ENCODE data around the gene CA5A. TPM values are rescaled to one million over a fixed set of nuclear protein-coding genes. Genes with fewer than 3 reads are reported as not detected.

Gene CA5A
- total RNA-seq, 1 experiment from 2014 or later: not detected

- Histone ChIP-seq H3K27me3 (ENCODE audit: insufficient read depth, low read length) (no peaks in the 10 kb centered on the region), H3K27ac (ENCODE audit: low read depth, low read length) (no peak overlapping the region), H3K79me2 (ENCODE audit: insufficient read depth, low read length) (no peaks in the 10 kb centered on the region), H3K9me3 (ENCODE audit: control insufficient read depth in 1 of 2, insufficient read depth in 1 of 2, low read depth in 1 of 2, low read length in 2 of 2) (no peaks in the 10 kb centered on the region), H2AFZ (ENCODE audit: low read depth, low read length, poor library complexity, severe bottlenecking) (no peak overlapping the region), H3K4me1 (ENCODE audit: control insufficient read depth in 1 of 2, insufficient read depth in 2 of 2, low read length in 2 of 2) (0 out of 4 replicates have a peak, but pooled peaks cover 0 to 2% of the 10 kb centered on the region in 2 experiments), H3K36me3 (ENCODE audit: control insufficient read depth in 1 of 2, insufficient read depth in 2 of 2, low read length in 2 of 2) (no peaks in the 10 kb centered on the region), H3K4me3 (replicated peaks in 1 of 2; ENCODE audit: low read depth in 1 of 2, low read length in 2 of 2) (no peak overlapping the region), H3K9ac (ENCODE audit: low read length) (no peak overlapping the region), H3K4me2 (ENCODE audit: low read length) (no peak overlapping the region), H3K9me2 (ENCODE audit: insufficient read depth) (no peaks in the 10 kb centered on the region), H4K20me1 (ENCODE audit: insufficient read depth) (no peaks in the 10 kb centered on the region)
- ChIA-PET RAD21 (ENCODE audit: low non-redundant PET in 1 of 2, low total read pairs in 2 of 2, uncharacterized antibody in 2 of 2, unreplicated experiment in 2 of 2) (no interaction called here), POLR2A (no interaction called here), CTCF (no interaction called here)
- TF ChIP-seq CEBPB (IDR thresholded peaks at IDR 0.05; ENCODE audit: low read depth) (no peak), POLR2AphosphoS5 (IDR thresholded peaks at IDR 0.05; ENCODE audit: low read depth, low read length) (no peak), SP1 (IDR thresholded peaks at IDR 0.05; ENCODE audit: low read depth) (no peak), SRF (IDR thresholded peaks at IDR 0.05; ENCODE audit: low read depth) (no peak), EZH2phosphoT487 (IDR thresholded peaks at IDR 0.05; ENCODE audit: borderline replicate concordance) (no peak), FOSL1 (IDR thresholded peaks at IDR 0.05; ENCODE audit: low read depth) (no peak), MAX (IDR thresholded peaks at IDR 0.05) (no peak), ZFX (IDR thresholded peaks at IDR 0.05) (no peak), POLR2A (IDR thresholded peaks at IDR 0.05; ENCODE audit: borderline replicate concordance, extremely low read depth, insufficient read depth, insufficient read length) (no peak), ATF3 (IDR thresholded peaks at IDR 0.05) (no peak), EGR1 (IDR thresholded peaks at IDR 0.05; ENCODE audit: low read depth) (no peak)
- TF ChIP-seq, protein P1, sequence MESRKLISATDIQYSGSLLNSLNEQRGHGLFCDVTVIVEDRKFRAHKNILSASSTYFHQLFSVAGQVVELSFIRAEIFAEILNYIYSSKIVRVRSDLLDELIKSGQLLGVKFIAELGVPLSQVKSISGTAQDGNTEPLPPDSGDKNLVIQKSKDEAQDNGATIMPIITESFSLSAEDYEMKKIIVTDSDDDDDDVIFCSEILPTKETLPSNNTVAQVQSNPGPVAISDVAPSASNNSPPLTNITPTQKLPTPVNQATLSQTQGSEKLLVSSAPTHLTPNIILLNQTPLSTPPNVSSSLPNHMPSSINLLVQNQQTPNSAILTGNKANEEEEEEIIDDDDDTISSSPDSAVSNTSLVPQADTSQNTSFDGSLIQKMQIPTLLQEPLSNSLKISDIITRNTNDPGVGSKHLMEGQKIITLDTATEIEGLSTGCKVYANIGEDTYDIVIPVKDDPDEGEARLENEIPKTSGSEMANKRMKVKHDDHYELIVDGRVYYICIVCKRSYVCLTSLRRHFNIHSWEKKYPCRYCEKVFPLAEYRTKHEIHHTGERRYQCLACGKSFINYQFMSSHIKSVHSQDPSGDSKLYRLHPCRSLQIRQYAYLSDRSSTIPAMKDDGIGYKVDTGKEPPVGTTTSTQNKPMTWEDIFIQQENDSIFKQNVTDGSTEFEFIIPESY (IDR thresholded peaks at IDR 0.05; ENCODE audit: extremely low read depth, insufficient replicate concordance, low read length): no peak
- intact Hi-C loops (cut with micrococcal nuclease): no loop called here
- ATAC-seq: no peak
- no TSS peak for BruUV-seq (replicated peaks)
- no peak for DNase-seq (ENCODE audit: low read depth, low spot score)
Measured at GRCh38 chr16:87891764-87892163, 44.6 kb downstream of the CA5A start.
